Right lung (tissue), 5 donors: ENCODE data around the gene TBC1D1. TPM values are rescaled to one million over a fixed set of nuclear protein-coding genes. Genes with fewer than 3 reads are reported as not detected.
"Not testable (repeated sequence)": the region's sequence is repeated elsewhere in the genome, so short reads cannot be mapped to it uniquely, and the experiment has no call there.

Source experiments
- DNase-seq, 2 donors: peaks; one replicate each; pipeline ENCODE4 v3.0.0-alpha.2; 2013
- polyA plus RNA-seq, 5 donors: library from polyadenylated mRNA; unstranded; fragments of 120-200 nt; gene quantifications; one replicate each; pipeline versions ENCODE4 v1.2.1 to v1.2.3, GENCODE V29; 2013; ENCODE audit warnings: inconsistent platforms in 1 of 5, low replicate concordance in 1 of 5; ENCODE audit not compliant: insufficient read length in 5 of 5, insufficient read depth in 1 of 5

Gene TBC1D1
- polyA plus RNA-seq, 5 donors = 61.0 to 70.7 (median 67.7) TPM

DNA sequence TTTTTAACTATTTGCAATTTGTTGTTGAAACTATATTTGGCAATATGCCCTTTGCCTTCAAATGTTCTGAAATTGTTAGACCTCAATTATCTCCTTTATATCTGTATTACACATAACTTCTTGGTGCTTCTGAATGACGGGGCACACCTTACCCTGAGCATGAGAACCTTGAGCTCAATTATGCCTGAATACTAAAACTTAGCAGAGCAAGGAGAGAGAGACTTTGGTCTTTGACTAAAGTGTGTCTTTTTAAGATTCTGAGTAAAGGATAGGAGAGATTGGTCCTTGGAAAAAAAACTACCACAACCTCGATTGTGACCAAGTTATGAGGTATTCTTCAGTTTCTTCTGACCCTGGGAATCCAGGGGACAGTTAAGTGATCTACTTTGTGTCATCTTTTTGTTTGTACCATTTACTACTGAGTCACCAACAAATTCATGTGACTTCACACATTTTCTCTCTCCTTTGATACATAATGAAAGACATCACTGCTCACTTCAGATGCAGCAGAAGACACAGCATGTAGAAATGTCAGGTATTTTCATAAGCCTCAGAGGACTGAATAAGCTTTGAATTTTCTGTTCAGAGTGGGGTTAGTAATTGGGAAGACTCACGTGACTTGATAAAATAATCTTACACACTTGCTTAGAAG, 120.8 kb downstream of the TBC1D1 start:
- DNase-seq = no peak

GRCh38 chr4:38013461-38014366, 122.8 kb downstream of the TBC1D1 start:
- no peak for DNase-seq

DNA sequence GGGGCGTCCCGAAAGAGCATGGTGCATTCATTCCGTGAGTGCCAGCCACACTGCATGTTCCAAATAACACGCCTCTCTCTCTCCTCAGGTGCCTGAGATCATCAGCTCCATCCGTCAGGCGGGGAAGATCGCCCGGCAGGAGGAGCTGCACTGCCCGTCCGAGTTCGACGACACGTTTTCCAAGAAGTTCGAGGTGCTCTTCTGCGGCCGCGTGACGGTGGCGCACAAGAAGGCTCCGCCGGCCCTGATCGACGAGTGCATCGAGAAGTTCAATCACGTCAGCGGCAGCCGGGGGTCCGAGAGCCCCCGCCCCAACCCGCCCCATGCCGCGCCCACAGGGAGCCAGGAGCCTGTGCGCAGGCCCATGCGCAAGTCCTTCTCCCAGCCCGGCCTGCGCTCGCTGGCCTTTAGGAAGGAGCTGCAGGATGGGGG, 123.6 kb downstream of the TBC1D1 start:
- no peak for DNase-seq

DNA sequence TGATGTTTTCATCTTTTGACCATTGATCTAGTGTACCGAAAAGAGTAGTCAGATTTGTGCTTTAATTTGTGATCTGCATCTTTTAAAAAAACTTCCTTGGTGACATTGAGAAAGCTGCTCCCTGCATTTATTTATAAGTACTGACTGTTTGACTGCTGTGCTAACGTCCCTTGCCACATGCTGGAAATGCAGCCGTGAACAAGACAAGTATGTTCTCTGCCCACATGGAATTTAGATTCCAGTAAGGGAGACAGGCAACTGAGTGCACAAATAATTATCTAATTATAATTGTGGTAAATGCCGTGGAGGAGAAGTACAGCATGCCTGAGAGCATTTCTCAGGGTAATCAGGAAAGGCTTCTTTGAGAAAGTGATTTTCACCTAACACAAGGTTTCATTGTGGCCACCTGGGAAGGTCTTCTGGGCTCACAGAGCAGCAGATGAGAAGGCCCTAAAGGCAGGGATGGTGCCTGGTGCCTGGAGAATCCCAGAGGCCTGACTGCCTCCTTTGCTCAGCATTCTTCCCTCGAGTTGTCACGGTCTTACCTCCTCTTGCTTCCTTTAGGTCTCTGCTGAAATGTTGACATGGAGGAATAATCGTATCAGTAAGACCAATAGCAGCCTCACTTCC, 125.1 kb downstream of the TBC1D1 start:
- DNase-seq = no peak

GRCh38 chr4:38016698-38017097, 125.8 kb downstream of the TBC1D1 start:
- DNase-seq = no peak

GRCh38 chr4:38017609-38018008, 126.7 kb downstream of the TBC1D1 start:
- no peak for DNase-seq

- no peak for DNase-seq
Measured at GRCh38 chr4:38020386-38020785, 129.5 kb downstream of the TBC1D1 start.

- not testable (repeated sequence) for DNase-seq
Measured at GRCh38 chr4:38020961-38021360, 130.1 kb downstream of the TBC1D1 start.

DNA sequence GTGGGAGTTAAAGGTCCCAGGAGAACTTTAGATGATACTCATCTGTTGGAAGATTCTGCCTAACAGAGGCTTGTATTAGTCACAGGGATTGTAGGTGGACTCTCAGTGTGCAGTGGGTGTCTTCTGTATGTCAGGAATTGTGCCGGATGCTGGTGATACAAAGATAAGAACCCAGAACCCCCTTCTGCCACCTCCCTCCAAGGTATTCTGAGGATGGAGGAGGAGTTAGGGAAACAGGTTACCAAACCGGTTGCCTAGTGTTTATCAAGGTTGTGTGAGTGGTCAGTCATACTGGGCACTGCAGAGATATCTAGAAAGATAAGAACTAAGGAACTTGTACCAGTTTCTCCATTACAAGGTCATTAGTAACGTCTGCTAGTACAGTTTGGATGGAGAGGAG, 130.9 kb downstream of the TBC1D1 start:
- DNase-seq = no peak

- no peak for DNase-seq
Measured at GRCh38 chr4:38023347-38024205, 132.7 kb downstream of the TBC1D1 start.

- no peak for DNase-seq
Measured at GRCh38 chr4:38024206-38024509, 133.3 kb downstream of the TBC1D1 start.

GRCh38 chr4:38025665-38026064, 134.8 kb downstream of the TBC1D1 start:
- DNase-seq = no peak

GRCh38 chr4:38026158-38026740, 135.4 kb downstream of the TBC1D1 start:
- no peak for DNase-seq

DNA sequence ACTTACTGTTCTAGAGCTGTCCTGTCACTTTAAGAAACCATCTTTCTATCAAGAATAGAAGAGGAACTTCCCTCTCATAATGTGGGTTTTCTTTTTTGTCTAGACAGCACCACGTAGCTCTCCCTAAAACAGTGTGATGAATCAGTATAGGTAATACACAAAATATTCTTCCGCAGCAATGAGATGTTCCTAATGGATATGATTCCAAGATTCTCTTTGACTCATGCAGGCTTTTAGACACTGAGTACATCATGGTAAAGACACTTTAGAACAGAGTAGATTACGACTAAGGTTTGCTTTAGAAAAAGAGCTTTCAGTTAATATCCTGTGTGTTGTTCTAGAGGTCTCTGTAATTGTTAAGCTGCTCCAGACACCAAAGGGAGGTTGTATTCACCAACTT, 139.1 kb downstream of the TBC1D1 start:
- no peak for DNase-seq

GRCh38 chr4:38034986-38035882, 144.3 kb downstream of the TBC1D1 start:
- peak; percentile 30 to 39 for DNase-seq

DNA sequence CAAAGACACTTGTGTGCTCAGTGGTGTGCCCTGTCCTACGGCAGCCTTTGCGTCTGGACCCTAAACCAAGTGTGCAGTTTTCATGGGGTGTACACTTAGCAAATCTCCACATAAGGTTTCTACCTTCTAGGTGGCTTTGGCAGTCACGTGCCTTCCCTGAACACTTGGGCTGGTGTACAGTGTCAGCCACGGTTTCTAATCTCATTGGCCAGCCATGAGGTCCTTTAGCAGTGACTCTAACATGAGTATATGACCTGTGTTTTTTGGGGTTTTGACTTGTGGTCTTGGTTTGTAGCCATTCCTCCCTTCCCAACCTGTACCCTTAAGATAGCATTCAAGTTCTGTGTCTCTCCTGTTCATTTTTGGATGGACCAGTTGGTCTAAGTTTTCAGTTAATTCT, 145.7 kb downstream of the TBC1D1 start:
- DNase-seq = no peak

GRCh38 chr4:38037612-38038011, 146.7 kb downstream of the TBC1D1 start:
- DNase-seq = no peak

DNA sequence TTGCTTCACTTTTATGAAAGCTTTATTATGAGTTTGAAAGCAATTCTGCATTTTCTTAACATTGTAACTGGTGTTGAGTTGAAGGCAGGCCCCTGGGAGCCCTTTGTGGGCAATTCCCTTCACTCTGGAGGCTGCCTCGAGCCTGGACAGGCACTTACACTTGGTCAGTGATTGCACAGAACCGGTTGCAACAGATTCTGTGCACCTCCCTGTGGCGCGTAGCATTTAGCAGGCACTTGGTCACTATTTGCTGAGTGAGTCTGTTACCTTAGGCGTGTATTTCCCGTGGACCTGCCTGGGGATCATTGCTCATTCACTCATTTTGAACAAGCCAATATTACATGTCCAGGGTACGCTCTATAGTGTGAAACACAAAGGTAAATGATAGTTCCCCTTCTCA, 149.7 kb downstream of the TBC1D1 start:
- DNase-seq = no peak

DNA sequence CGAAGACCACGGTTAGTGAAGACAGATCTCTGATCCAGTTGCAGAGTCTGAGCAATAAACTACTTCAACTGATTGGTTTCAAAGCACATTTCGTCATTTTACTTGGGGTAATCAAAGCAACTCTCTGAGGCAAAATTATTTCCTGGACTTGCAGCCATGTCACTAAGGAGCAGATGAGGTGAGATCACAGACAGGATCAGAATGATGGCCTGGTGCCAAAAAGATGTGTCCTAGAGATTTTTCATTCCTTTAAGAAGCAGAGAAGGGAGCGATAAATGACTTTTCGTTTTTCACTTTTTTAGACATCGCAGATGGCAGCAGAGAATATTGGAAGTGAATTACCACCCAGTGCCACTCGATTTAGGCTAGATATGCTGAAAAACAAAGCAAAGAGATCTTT, 153.2 kb downstream of the TBC1D1 start:
- no peak for DNase-seq

- DNase-seq = no peak
Measured at GRCh38 chr4:38045289-38045988, 154.6 kb downstream of the TBC1D1 start.
